Tongue (tissue), 2 donors: ENCODE results near the gene SPANXN1. TPM values are rescaled to one million over a fixed set of nuclear protein-coding genes. Genes with fewer than 3 reads are reported as not detected.
"Not testable (repeated sequence)": the region's sequence is repeated elsewhere in the genome, so short reads cannot be mapped to it uniquely, and the experiment has no call there.

Experiments
- DNase-seq: peaks from one replicate; pipeline ENCODE4 v3.0.0-alpha.2; 2015
- total RNA-seq: library from RNA; depleted of rRNA; stranded (reverse); fragments of >200 nt; gene quantifications from one replicate; pipeline ENCODE4 v1.2.3, GENCODE V29; 2014

Gene SPANXN1, protein sequence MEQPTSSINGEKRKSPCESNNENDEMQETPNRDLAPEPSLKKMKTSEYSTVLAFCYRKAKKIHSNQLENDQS
- total RNA-seq = not detected

DNA sequence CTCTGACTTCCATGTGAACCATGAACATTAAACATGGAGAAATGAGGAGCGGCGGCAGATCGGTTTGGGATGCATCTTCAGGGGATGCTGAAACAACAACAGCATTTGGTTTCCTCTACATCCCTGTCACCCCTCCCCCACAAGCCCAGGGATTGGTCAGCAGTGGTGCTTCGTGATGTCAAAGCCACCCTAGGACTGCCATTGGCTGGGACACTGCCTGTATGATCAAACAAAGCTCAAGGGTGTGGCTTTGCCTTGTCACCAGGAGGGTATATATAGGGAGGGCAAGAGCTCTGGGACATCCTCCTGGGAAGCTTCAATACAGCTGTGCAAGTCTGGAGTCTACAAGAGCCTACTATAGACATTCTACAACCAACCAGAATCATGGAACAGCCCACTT lies at the start of gene SPANXN1:
Gene SPANXN1 (plus strand): TSS at position 301 of the 400 bp plus-strand sequence. CDS start 84 bp downstream, at position 385.
- not testable (repeated sequence) for DNase-seq

DNA sequence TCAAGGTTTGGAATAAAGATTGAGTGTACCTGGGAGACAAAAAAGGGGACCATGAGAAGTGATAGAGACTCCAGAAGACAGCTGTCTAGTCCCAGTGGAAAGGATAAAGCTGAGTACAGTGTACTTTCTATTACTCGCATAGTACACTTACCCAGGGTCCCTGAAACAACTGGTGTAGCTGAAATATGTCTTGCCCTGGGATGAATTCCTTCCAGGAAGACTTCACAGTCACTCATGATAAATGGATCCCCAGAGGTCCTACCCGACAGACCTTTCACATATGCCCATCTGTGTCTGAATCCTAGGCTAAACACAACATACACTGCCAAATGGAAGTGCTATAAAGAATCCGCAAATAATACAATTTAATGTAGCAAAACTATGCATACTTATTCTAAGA lies 48.2 kb upstream of the SPANXN1 start:
- DNase-seq = no peak

DNA sequence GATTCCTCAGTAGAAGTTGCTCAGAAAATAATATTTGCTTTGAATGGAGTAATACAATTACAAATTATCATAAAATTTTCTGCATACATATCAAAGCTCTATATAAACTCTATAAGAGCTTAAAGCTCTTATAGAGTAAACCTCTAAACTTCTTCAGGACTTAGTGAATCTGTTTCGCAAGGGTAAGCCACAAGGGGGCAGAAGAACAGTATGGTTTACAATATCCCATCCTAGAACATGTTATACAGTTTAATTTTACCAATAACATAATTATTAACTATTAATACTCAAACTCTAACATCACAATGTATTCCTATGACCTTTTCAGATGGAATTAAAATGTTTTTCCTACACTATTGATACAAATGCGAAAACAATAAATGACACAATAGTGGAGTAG lies 33.8 kb upstream of the SPANXN1 start:
- peak; percentile 3 for DNase-seq

DNA sequence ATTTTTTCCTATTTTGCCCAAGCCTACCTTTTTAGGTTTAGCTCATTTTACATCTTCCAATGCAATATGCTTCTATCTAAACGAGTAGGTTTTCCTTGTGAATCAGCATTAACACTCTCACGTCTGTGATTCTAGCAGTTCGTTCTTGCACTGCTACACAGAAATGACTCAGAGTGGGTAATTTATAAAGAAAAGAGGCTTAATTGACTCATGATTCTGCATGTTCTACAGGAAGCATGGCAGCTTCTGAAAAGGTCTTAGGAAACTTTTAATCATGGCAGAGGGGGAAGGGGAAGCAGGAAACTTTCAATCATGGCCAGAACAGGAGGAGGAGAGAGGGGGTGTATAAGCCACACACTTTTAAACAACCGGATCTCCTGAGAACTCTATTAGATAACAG lies 44.9 kb downstream of the SPANXN1 start:
- DNase-seq = no peak
